Progenitor cell of endocrine pancreas (in vitro differentiated cells): ENCODE results near the gene PANK2. TPM values are rescaled to one million over a fixed set of nuclear protein-coding genes. Genes with fewer than 3 reads are reported as not detected.
"Not testable (repeated sequence)": the region's sequence is repeated elsewhere in the genome, so short reads cannot be mapped to it uniquely, and the experiment has no call there.

Source experiments
- DNase-seq: peaks from one replicate; pipeline ENCODE4 v3.0.0; 2021; ENCODE audit warnings: low spot score; ENCODE audit not compliant: unreplicated experiment
- H3K27ac Mint-ChIP-seq: 2 replicates; pipeline ENCODE4 v1.8.0; 2021; ENCODE audit warnings: mild to moderate bottlenecking, moderate library complexity, mixed read lengths
- H3K27me3 Mint-ChIP-seq: 2 replicates; pipeline ENCODE4 v1.8.0; 2021; ENCODE audit warnings: mixed read lengths
- H3K36me3 Mint-ChIP-seq: 2 replicates; pipeline ENCODE4 v1.8.0; 2022; ENCODE audit warnings: mixed read lengths; ENCODE audit not compliant: insufficient read depth
- H3K4me1 Mint-ChIP-seq: 2 replicates; pipeline ENCODE4 v1.8.0; 2021; ENCODE audit warnings: low read depth, mixed read lengths
- H3K4me3 Mint-ChIP-seq: 2 replicates; pipeline ENCODE4 v1.8.0; 2021; ENCODE audit warnings: low read depth, mild to moderate bottlenecking, moderate library complexity, mixed read lengths
- H3K9me3 Mint-ChIP-seq: 2 replicates; pipeline ENCODE4 v1.8.0; 2021; ENCODE audit warnings: low read depth, mixed read lengths
- total RNA-seq: library from RNA; stranded (reverse); gene quantifications from 2 replicates; pipeline ENCODE4 v1.2.1, GENCODE V29; 2021
- TF ChIP-seq, protein P1 (sequence below): fragments of 200-600 bp; sonication (generic); IDR thresholded peaks from one replicate; pipeline ENCODE4 v1.5.0; 2021; ENCODE audit warnings: antibody characterized with exemption, mild to moderate bottlenecking; ENCODE audit not compliant: unreplicated experiment

PANK2 gene
- total RNA-seq, 1 donor from 2014 or later = 53.8 TPM

DNA sequence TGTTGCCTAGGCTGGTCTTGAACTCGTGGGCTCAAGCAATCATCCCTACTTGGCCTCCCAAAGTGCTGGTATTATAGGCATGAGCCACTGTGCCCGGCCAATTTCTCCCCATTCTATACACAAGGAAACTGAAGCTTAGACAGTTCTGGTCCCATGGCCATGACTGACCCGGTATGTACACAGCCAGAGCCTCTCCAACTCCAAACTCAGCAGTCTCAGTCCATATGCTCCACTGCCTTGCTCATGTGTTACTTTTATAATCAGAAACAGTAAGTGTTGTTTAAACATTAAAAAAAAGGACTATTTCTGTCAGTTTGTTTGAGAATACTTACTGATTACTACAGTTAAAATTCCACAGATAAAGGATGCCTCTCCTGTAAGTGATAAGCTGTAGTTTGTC, 75.5 kb downstream of the PANK2 start:
- H3K27ac Mint-ChIP-seq = peak overlapping the region; percentile 59

DNA sequence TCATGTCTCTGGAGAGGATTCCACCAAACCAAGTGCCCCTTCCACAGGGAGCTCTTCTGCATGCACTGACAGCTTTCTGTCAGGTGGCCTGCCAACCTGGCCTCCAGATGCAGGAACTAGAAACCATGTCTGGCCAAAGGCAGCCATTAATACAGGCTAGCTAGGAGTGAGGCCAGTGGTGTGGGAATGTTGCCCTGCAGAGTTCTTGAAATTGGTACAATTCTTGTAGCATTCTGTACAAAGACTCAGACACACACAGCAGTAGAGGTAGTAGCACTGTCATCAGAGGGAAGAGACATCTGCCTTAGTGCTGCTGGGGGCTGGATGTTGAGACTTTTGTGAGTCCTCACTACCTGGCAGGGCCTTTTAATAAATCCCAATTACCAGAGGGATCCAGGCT, 77.4 kb downstream of the PANK2 start:
- peaks cover 3% of the 10 kb centered on the region for H3K9me3 Mint-ChIP-seq
- H3K27ac Mint-ChIP-seq = no peak overlapping the region
- H3K36me3 Mint-ChIP-seq = peaks cover 7% of the 10 kb centered on the region
- no peaks in the 10 kb centered on the region for H3K27me3 Mint-ChIP-seq
- no peak overlapping the region for H3K4me3 Mint-ChIP-seq
- TF ChIP-seq, protein P1, sequence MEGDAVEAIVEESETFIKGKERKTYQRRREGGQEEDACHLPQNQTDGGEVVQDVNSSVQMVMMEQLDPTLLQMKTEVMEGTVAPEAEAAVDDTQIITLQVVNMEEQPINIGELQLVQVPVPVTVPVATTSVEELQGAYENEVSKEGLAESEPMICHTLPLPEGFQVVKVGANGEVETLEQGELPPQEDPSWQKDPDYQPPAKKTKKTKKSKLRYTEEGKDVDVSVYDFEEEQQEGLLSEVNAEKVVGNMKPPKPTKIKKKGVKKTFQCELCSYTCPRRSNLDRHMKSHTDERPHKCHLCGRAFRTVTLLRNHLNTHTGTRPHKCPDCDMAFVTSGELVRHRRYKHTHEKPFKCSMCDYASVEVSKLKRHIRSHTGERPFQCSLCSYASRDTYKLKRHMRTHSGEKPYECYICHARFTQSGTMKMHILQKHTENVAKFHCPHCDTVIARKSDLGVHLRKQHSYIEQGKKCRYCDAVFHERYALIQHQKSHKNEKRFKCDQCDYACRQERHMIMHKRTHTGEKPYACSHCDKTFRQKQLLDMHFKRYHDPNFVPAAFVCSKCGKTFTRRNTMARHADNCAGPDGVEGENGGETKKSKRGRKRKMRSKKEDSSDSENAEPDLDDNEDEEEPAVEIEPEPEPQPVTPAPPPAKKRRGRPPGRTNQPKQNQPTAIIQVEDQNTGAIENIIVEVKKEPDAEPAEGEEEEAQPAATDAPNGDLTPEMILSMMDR = no peak
- no peak for DNase-seq
- H3K4me1 Mint-ChIP-seq = peaks cover 6% of the 10 kb centered on the region

More for the DNA sequence above, 75.5 kb downstream of the PANK2 start:
- no peaks in the 10 kb centered on the region for H3K27me3 Mint-ChIP-seq
- H3K4me1 Mint-ChIP-seq = peaks cover 4% of the 10 kb centered on the region
- DNase-seq = no peak
- H3K9me3 Mint-ChIP-seq = no peaks in the 10 kb centered on the region
- H3K4me3 Mint-ChIP-seq = no peak overlapping the region
- TF ChIP-seq, protein P1 = no peak
- peaks cover 7% of the 10 kb centered on the region for H3K36me3 Mint-ChIP-seq

DNA sequence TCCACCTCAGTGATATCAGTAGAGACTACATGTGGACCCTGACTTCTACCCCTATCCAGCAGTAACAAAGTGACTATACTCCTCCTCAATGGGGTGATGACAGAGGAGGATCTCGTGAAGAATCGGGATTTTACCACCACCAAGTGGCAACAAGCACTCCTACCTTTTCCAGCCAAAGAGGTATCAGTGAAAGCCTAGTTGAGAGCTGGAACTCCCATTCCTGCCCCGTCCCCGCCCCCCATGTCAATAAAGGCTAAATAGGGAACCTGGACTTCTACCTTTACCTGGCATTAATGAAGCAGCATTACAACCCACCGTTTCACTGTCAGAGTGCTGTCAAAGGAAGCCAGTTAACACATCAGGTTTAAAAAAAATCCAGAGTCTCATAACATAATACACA, 80.8 kb downstream of the PANK2 start:
- peaks cover 7% of the 10 kb centered on the region for H3K36me3 Mint-ChIP-seq
- DNase-seq = no peak
- H3K4me3 Mint-ChIP-seq = no peak overlapping the region
- H3K27me3 Mint-ChIP-seq = no peaks in the 10 kb centered on the region
- no peak overlapping the region for H3K27ac Mint-ChIP-seq
- H3K4me1 Mint-ChIP-seq = peaks cover 10% of the 10 kb centered on the region
- TF ChIP-seq, protein P1 = no peak
- H3K9me3 Mint-ChIP-seq = peaks cover 15% of the 10 kb centered on the region

DNA sequence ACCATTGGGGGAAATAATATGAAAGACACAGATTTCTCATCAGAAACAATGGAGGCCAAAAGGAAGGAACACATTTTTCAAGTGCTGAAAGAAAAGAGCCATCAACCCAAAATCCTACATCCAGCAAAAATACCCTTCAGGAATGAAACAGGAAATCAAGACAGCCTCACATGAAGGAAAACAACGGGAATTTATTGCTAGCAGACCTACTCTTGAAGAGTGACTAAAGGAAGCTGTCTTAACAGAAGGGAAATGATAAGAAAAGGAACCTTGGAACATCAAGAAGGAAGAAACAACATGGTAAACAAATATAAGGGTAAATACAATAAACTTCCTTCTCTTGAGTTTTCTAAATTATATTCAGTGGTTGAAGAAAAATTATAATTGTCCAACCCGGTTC, 82.0 kb downstream of the PANK2 start:
- Mint-ChIP-seq H3K36me3 (peaks cover 9% of the 10 kb centered on the region), H3K4me1 (peaks cover 9% of the 10 kb centered on the region), H3K27me3 (no peaks in the 10 kb centered on the region), H3K27ac (no peak overlapping the region), H3K4me3 (no peak overlapping the region), H3K9me3 (peaks cover 17% of the 10 kb centered on the region)
- no peak for DNase-seq
- TF ChIP-seq, protein P1 = no peak

DNA sequence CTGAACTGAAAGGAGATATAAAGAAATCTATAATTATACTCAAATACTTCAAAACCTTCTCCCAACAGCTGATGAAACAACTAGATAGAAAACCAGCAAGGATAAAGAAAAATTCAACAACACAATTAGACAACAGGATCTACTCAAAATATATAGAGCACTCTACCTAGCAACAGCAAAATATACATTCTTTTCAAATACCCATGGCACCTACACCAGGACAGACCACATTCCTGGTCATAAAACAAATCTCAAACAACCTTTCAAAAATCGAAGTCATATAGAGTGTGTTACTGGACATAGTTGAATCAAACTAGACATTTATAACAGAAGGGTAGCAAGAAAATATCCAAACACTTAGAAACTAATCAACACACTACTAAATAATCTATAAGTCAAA, 83.0 kb downstream of the PANK2 start:
- DNase-seq = no peak
- H3K4me3 Mint-ChIP-seq = no peak overlapping the region
- H3K27me3 Mint-ChIP-seq = no peaks in the 10 kb centered on the region
- peaks cover 9% of the 10 kb centered on the region for H3K36me3 Mint-ChIP-seq
- H3K9me3 Mint-ChIP-seq = peaks cover 17% of the 10 kb centered on the region
- peaks cover 9% of the 10 kb centered on the region for H3K4me1 Mint-ChIP-seq
- TF ChIP-seq, protein P1 = no peak
- H3K27ac Mint-ChIP-seq = no peak overlapping the region

DNA sequence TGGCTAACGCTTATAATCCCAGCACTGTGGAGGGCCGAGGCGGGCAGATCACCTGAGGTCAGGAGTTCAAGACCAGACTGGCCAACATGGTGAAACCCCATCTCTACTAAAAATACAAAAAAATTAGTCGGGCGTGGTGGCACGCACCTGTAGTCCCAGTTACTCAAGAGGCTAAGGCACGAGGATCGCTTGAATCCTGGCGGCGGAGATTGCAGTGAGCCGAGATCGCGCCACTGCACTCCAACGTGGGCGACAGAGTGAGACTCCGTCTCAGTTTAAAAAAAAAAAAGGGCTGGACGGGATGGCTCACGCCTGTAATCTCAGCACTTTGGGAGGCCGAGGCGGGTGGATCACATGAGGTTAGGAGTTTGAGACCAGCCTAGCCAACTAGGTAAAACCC, 83.4 kb downstream of the PANK2 start:
- peaks cover 17% of the 10 kb centered on the region for H3K9me3 Mint-ChIP-seq
- H3K27ac Mint-ChIP-seq, DNase-seq, H3K4me3 Mint-ChIP-seq, H3K27me3 Mint-ChIP-seq, H3K4me1 Mint-ChIP-seq, H3K36me3 Mint-ChIP-seq: not testable (repeated sequence)
